NCI-H2107 treated with DMSO at 0.1 percent for 48 hours (cell line): Measurements from ENCODE around the gene RACK1.
"Not testable (repeated sequence)": the region's sequence is repeated elsewhere in the genome, so short reads cannot be mapped to it uniquely, and the experiment has no call there.

Experiments used
- DNase-seq: peaks from one replicate; lab custom pipeline; 2025; ENCODE audit not compliant: unreplicated experiment; lab: John Stamatoyannopoulos, UW

Gene RACK1

DNA sequence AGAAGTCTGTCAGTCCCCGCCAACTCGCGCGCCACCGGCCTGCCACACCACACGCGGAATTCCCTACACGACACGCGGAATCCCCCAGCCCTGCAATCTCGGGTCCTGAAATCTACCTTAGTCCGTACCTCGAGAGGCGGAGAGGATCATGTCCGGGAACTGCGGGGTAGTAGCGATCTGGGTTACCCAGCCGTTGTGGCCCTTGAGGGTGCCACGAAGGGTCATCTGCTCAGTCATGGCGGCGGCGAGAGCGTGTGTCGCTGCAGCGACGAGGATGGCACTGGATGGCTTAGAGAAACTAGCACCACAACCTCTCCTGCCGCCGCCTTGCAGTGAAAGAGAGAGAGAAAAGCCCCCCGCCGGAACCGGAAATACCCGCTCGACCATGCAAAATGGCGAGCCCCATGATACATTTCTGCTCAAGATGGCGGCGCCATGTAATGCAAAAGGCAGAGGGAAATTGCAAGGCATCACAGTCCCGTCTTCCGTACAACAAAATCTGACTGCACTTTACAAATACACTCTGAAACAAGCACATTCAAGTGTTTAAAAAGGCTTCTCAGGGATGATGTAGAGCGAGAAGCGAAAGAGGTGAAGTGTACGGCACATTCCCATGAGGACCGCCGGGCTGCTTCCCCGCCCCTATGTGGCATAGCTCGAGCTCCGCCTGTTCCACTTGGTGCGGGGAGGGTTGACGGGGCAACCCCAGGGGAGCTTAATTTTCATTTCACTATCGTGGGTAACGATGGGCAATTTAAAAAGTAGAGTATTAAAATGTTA, at the start of gene RACK1:
RACK1 (minus strand) TSS at position 343 of the 780 bp plus-strand sequence; CDS start at position 237, 106 bp downstream.
- DNase-seq: no peak

DNA sequence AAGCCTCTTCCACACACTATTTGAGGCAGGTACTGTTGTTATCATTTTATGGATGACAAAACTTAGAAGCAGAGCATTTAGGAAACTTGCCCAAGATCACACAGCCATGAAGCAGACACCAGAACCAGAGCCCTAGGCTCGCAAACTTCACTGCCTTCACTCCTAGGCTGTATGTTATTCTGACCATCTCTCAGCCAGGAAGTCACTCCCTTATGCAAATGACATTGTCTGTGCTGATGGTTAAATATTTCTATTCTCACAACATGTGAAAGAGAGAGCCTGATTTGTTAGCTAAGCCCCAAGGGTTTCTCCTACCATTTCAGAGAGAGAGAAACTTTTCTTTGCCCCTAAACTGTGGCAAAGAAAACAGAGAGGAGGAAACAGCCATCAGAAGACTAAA, 43.6 kb upstream of the RACK1 start:
- not testable (repeated sequence) for DNase-seq

- not testable (repeated sequence) for DNase-seq
Measured at GRCh38 chr5:181285962-181286705, 42.4 kb upstream of the RACK1 start.

- DNase-seq: not testable (repeated sequence)
Measured at GRCh38 chr5:181283841-181284755, 40.4 kb upstream of the RACK1 start.

GRCh38 chr5:181283347-181283746, 39.6 kb upstream of the RACK1 start:
- DNase-seq: no peak

GRCh38 chr5:181282874-181283273, 39.2 kb upstream of the RACK1 start:
- no peak for DNase-seq

DNA sequence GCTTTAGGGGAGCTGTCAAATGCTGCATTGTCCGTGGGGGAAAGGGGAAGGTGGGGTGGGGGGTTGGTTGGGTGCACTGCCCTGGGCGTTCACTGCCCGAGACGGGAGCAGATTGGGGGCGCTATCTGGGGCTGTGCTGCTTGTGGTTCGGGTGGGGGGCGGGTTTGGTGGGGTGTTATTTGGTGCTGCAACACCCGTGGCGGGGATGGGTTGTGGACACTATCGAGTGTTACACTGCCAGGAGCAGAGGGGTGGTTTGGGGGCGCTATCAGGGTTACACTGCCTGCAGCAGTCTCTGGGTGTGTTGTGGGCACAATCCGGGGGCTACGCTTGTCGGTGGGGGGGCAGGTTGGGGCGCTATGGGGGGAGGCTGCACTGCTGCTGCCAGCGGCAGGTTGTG, 38.7 kb upstream of the RACK1 start:
- DNase-seq: not testable (repeated sequence)

GRCh38 chr5:181281984-181282316, 38.2 kb upstream of the RACK1 start:
- DNase-seq: no peak

- no peak for DNase-seq
Measured at GRCh38 chr5:181281077-181281983, 37.6 kb upstream of the RACK1 start.

DNA sequence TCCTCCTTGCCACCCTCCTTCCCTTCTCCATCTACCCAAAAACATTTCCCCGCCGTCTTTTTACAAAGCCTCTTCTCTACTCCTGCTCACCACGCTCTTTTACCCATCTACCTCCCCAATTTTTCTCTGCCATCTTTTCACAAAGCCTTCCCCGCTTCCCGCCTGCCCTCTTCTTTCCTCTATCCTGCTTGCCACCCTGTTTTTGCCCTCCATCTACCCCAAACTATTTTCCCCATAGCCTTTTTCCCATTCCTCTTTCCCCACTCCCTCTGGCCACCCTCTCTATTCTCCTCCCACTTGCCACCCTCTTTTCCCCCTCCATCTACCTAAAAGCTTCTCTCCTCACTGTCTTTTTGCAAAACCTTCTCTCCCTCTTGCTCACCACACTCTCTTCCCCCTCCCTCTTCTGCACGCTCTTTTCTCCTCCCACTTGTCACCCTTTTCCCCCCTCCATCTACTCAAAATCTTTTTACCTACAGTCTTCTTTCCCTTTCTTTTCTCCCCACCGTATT, 36.6 kb upstream of the RACK1 start:
- DNase-seq: no peak

GRCh38 chr5:181273433-181273744, 29.7 kb upstream of the RACK1 start:
- DNase-seq: not testable (repeated sequence)

DNA sequence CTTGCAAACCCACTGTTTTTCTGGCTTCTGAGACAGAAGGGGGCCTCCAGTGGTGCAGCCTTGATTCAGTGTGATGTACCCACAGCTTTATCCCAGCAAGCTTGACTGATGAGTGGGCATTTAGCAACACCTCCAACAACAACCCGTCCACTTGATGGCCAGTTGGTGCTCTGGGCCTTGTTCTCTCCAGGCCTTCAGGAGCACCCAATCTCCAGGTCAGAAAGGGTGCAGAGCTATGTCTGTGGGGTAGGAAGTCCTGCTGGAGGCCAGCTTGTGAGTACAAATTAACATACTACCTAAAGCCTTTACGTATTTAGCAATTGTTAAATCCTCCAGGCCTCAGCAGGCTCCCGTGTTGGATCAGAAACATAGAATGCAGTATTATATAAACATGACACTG, 27.4 kb upstream of the RACK1 start:
- DNase-seq: no peak

DNA sequence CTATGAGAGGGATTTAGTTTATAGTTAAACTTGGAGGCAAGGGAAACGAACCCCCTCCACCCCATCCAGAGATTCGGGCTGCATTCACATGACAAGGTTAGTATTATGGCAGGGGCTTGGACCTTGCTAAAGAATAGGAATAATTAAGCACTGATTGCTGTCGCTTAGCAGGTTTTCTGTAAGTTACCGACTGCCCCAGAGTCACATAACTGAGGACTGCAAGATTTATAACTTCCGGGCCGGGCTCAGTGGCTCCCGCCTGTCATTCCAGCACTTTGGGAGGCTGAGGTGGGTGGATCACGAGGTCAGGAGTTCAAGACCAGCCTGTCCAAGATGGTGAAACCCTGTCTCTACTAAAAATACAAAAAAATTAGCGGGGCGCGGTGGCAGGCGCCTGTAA, 24.2 kb upstream of the RACK1 start:
- DNase-seq: not testable (repeated sequence)

GRCh38 chr5:181267291-181267904, 23.7 kb upstream of the RACK1 start:
- not testable (repeated sequence) for DNase-seq

- no peak for DNase-seq
Measured at GRCh38 chr5:181265092-181265671, 21.5 kb upstream of the RACK1 start.

DNA sequence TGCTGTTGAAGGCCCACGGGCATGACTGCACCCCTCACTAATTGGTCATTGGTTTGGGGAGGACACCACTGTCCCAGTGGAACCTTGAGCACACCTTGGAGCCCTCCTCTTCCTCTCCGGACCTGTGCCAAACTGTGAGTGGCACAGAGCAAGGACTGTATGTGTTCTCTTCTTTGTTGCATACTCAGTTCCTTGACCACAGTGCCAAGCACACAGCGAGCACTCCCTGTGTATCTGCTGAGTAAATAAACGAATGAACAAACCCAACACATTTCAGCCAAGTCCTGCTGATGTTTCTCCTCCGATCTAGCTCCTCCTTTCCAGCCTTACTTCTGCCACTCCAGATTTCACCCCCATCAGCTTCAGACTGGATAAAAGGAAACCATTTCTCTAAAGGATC, 19.9 kb upstream of the RACK1 start:
- DNase-seq: no peak

DNA sequence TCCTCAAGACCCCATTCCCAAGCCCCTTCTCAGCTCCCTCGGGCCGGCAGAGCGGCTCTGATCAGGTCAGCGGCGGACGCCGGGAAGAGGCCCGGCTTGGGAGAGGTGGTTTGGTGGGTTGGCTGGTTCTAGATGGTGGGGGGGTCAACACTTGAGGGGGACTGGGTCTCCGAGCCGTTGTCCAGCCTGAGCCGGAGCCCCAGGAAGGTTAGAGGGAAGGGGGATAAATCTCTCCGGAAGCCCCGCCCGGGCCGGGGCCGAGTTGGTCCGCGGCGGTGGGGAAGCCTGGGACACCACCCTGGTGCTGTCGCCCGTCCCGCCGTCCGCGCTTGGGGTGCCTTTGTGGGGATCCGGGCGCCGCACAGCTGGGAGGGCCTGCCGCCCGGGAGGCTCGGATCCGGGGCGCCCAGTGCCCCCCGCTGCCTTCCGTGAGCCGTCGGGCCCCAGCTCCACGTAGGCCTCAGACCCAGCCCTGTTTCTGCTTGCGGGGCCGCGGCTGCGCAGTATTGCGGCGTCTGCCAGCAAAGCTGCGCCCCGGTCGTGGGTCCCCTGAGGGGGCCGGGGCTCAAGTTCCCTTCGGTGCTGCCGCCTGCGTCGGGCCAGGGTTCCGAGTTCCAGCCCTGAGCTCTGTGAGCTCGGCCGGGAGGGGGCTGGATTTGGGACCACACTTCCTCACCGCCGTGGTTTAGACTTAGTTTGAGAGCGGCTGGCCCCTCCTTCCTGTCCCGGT, 17.8 kb upstream of the RACK1 start:
- DNase-seq: no peak

GRCh38 chr5:181260720-181261319, 17.1 kb upstream of the RACK1 start, which contains the start of gene TRIM52:
TSS of gene TRIM52 (minus strand) at chr5:181261143. CDS start at chr5:181260813, 330 bp downstream.
- no peak for DNase-seq
